ENCODE results near the gene VASP.

DNA sequence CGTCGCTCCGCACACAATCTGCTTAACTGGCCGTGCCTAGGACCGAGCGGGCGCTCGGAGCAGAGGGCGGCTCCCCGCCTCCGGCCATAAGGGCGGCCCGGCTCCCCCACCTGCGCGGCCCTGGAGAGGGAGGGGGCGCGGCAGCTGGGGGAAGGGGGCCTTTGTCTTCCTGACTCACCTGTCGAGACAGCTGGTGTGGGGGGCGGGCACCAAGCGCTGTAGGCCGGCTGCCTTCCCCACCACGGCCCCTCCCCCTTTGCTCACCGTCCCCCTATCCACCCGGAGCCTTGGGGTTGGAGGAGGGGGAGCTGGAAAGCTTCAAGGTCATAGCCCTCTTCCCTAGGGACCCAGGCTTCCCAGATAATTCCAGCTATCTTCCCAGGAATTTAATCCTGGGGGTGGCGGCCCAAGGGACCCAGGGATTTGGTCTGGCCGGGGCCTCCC, 1.2 kb downstream of the VASP start:
- TF ChIP-seq, protein P1, sequence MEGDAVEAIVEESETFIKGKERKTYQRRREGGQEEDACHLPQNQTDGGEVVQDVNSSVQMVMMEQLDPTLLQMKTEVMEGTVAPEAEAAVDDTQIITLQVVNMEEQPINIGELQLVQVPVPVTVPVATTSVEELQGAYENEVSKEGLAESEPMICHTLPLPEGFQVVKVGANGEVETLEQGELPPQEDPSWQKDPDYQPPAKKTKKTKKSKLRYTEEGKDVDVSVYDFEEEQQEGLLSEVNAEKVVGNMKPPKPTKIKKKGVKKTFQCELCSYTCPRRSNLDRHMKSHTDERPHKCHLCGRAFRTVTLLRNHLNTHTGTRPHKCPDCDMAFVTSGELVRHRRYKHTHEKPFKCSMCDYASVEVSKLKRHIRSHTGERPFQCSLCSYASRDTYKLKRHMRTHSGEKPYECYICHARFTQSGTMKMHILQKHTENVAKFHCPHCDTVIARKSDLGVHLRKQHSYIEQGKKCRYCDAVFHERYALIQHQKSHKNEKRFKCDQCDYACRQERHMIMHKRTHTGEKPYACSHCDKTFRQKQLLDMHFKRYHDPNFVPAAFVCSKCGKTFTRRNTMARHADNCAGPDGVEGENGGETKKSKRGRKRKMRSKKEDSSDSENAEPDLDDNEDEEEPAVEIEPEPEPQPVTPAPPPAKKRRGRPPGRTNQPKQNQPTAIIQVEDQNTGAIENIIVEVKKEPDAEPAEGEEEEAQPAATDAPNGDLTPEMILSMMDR (conservative IDR thresholded peaks at IDR 0.05; ENCODE audit: low read depth, low read length), result no peak
- no peak for TF ChIP-seq EZH2 (IDR thresholded peaks at IDR 0.05; ENCODE audit: borderline replicate concordance, low read depth, low read length, poor library complexity, severe bottlenecking)

Measured in A673 (cell line).